Ovary (tissue), 9 donors: ENCODE data around the gene TEX12. TPM values are rescaled to one million over a fixed set of nuclear protein-coding genes. Genes with fewer than 3 reads are reported as not detected.
"Not testable (repeated sequence)": the region's sequence is repeated elsewhere in the genome, so short reads cannot be mapped to it uniquely, and the experiment has no call there.

Source experiments
- DNase-seq, 5 donors: peaks; one replicate each; pipeline ENCODE4 v3.0.0-alpha.2; 2019 to 2020
- H3K27ac ChIP-seq, 2 donors: fragments of 200-600 bp; one replicate each; pipeline versions ENCODE4 v1.5.1 to v1.8.0; 2019 to 2022
- H3K27me3 ChIP-seq: fragments of 200-600 bp; one replicate; pipeline ENCODE4 v1.8.0; 2022
- H3K36me3 ChIP-seq: fragments of 200-600 bp; sonication (generic); one replicate; pipeline ENCODE4 v1.5.1; 2019
- H3K4me1 ChIP-seq: one replicate; pipeline ENCODE4 v1.8.1; 2013; ENCODE audit warnings: mild to moderate bottlenecking, moderate library complexity; ENCODE audit not compliant: insufficient read depth
- H3K4me3 ChIP-seq: fragments of 200-600 bp; sonication (generic); one replicate; pipeline ENCODE4 v1.5.1; 2017
- H3K9me3 ChIP-seq, 2 donors: fragments of 200-600 bp in 1 of 2; sonication (generic) in 1 of 2; one replicate each; pipeline versions ENCODE4 v1.5.1 to v1.8.1; 2013 to 2019; ENCODE audit warnings: mild to moderate bottlenecking in 1 of 2, moderate library complexity in 1 of 2
- EP300 ChIP-seq: sonication (generic); formaldehyde crosslinking; IDR thresholded peaks from one replicate; pipeline ENCODE4 v1.6.1; 2017; ENCODE audit warnings: antibody characterized with exemption
- POLR2A ChIP-seq: fragments of 450-650 bp; IDR thresholded peaks from one replicate; pipeline ENCODE4 v1.6.1; 2017; ENCODE audit warnings: antibody characterized with exemption, mild to moderate bottlenecking, moderate library complexity
- WGBS, 3 donors: extraction: QIAGEN DNeasy Blood & Tissue Kit in 1 of 3; methylation state at CpG; one replicate each; pipeline versions ENCODE4 v1.1.5 to v1.1.7; 2013 to 2017; 5-methylcytosine and 5-hydroxymethylcytosine counted together
- intact Hi-C, 4 donors: fragments of 100-400 bp; cut with DNase I; formaldehyde crosslinking; loops; one replicate each; pipeline versions ENCODE4 v1.11.0 to v1.15.1; 2022 to 2023
- polyA plus RNA-seq, 2 donors: library from polyadenylated mRNA; stranded (reverse); fragments of 200-250 nt in 1 of 2; fragments of 350-450 nt in 1 of 2; fragmentation: Illumina TruSeq in 1 of 2; extraction: RNeasy Lipid Tissue Mini Kit (QIAGEN cat#74804) in 1 of 2; gene quantifications; one replicate each; pipeline ENCODE4 v1.2.3, GENCODE V29; 2013 to 2014
- total RNA-seq, 7 donors: library from RNA; depleted of rRNA in 2 of 7; stranded (reverse); fragments of >200 nt in 2 of 7; fragmentation: NEBNext Ultra II Directional in 3 of 7; extraction: Animal tissue kit (Norgen Biotek cat#: 25700) in 3 of 7; gene quantifications; one replicate each; pipeline versions ENCODE4 v1.1.0 to v1.2.4, GENCODE V29; 2016 to 2023
- TF ChIP-seq, protein P1 (sequence below), 3 donors: fragments of 450-650 bp in 2 of 3; fragments of 200-600 bp in 1 of 3; IDR thresholded peaks; one replicate each; pipeline versions ENCODE4 v1.5.1 to v1.8.0; 2016 to 2022; ENCODE audit warnings: antibody characterized with exemption in 3 of 3, mild to moderate bottlenecking in 1 of 3
- donor health status: DM: no; HTN: no; CAD: no; lungs with moderate emphysema.
- donor health status: DM: no; HTN: no; CAD: no.
- donor health status: Bipolar disorder and iron deficiency.
- donor health status: DM: yes; HTN: yes; CAD: no.
- donor health status: DM: no; HTN: no; CAD: no.
- donor health status: DM: yes; HTN: yes; CAD: no.

The TEX12 gene
- total and polyA plus RNA-seq, 9 donors: 0.11 to 1.3 (median 0.52) TPM; not detected in 1

DNA sequence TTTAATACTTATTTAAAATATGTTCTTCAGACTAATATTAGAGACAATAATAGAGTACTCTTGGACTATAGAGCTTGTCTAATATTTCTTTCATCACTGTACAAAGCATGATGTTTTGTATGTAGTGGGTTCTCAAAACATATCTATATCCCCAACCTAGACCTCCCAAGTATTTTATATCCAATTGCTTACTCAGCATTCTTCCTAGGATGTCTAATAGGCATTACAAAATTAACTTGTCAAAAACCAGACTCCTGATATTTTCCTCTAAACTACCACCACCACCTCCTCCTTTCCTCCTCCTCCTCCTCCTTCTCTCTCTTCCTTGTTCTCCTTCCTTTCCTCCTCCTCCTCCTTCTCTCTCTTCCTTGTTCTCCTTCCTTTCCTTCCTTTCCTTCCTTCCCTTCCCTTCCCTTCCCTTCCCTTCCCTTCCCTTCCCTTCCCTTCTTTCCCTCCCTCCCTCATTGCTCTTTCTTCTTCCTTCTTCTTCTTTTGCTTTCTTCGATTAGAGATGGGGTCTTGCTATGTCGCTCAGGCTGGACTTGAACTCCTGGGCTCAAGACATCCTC is 29.4 kb downstream of the TEX12 start:
- no peaks in the 10 kb centered on the region for H3K27me3 ChIP-seq
- TF ChIP-seq, protein P1, sequence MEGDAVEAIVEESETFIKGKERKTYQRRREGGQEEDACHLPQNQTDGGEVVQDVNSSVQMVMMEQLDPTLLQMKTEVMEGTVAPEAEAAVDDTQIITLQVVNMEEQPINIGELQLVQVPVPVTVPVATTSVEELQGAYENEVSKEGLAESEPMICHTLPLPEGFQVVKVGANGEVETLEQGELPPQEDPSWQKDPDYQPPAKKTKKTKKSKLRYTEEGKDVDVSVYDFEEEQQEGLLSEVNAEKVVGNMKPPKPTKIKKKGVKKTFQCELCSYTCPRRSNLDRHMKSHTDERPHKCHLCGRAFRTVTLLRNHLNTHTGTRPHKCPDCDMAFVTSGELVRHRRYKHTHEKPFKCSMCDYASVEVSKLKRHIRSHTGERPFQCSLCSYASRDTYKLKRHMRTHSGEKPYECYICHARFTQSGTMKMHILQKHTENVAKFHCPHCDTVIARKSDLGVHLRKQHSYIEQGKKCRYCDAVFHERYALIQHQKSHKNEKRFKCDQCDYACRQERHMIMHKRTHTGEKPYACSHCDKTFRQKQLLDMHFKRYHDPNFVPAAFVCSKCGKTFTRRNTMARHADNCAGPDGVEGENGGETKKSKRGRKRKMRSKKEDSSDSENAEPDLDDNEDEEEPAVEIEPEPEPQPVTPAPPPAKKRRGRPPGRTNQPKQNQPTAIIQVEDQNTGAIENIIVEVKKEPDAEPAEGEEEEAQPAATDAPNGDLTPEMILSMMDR (IDR thresholded peaks at IDR 0.05): no peak
- TF ChIP-seq EP300 (no peak), POLR2A (no peak)
- 92 to 99% (median 93%) methylated on average over 2 of the region's 2 CpGs for WGBS, 3 donors
- no peaks in the 10 kb centered on the region for H3K4me1 ChIP-seq
- H3K9me3 ChIP-seq: no peaks in the 10 kb centered on the region
- H3K36me3 ChIP-seq: no peaks in the 10 kb centered on the region
- intact Hi-C loops: no loop called here
- DNase-seq: no peak
- no peak overlapping the region for H3K27ac ChIP-seq
- H3K4me3 ChIP-seq: no peak overlapping the region

- H3K36me3 ChIP-seq, H3K27me3 ChIP-seq, DNase-seq, intact Hi-C loops, H3K4me1 ChIP-seq, H3K27ac ChIP-seq, H3K4me3 ChIP-seq, H3K9me3 ChIP-seq: not testable (repeated sequence)
- 82 to 85% (median 84%) methylated on average over 4 of the region's 4 CpGs for WGBS, 3 donors
Measured at GRCh38 chr11:112199101-112199500, 31.9 kb downstream of the TEX12 start.

DNA sequence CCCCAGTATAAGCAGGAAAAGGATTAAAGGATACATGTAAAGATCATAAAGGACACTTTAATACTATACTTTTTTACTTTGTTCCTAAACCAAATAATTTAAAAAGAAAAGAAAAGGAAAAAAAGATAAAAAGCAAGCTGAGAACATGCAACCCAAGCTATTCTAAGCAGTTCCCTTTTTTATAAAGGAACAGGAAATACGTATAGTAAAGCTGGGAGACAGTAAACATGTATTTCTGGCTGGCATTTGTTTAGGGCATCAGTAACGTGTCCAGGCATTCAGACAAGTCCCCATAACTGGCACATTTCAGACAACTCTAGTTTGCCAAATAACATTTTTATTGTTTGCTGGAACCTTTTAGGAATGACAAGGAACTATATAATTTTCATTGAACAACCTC is 33.1 kb downstream of the TEX12 start:
- H3K9me3 ChIP-seq: no peaks in the 10 kb centered on the region
- no peaks in the 10 kb centered on the region for H3K27me3 ChIP-seq
- TF ChIP-seq, protein P1 (IDR thresholded peaks at IDR 0.05): no peak
- TF ChIP-seq EP300 (no peak), POLR2A (no peak)
- no peak overlapping the region for H3K4me3 ChIP-seq
- H3K27ac ChIP-seq: no peak overlapping the region
- 41 to 46% (median 41%) methylated on average over 2 of the region's 2 CpGs for WGBS, 3 donors
- DNase-seq: no peak
- intact Hi-C loops: no loop called here
- H3K4me1 ChIP-seq: no peaks in the 10 kb centered on the region
- no peaks in the 10 kb centered on the region for H3K36me3 ChIP-seq

DNA sequence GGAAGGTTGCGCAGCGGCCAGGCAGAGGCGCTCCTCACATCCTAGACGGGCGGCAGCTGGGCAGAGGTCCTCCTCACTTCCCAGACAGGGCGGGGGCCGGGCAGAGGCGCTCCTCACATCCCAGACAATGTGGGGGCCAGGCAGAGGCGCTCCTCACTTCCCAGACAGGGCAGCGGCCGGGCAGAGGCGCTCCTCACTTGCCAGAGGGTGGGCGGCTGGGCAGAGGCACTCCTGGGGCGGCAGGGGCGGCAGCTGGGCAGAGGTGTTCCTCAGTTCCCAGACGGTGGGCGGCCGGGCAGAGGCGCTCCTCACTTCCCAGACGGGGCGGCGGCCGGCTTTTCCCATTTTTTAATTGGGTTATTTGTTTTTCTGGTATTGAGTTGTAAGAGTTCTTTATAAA is 38.9 kb downstream of the TEX12 start:
- Histone ChIP-seq H3K27me3 (no peaks in the 10 kb centered on the region), H3K27ac (no peak overlapping the region), H3K4me1 (no peaks in the 10 kb centered on the region), H3K4me3 (no peak overlapping the region), H3K36me3 (no peaks in the 10 kb centered on the region), H3K9me3 (no peaks in the 10 kb centered on the region)
- WGBS, 3 donors: 93 to 96% (median 94%) methylated on average over 23 of the region's 23 CpGs
- TF ChIP-seq POLR2A (no peak), EP300 (no peak)
- TF ChIP-seq, protein P1 (IDR thresholded peaks at IDR 0.05): no peak
- intact Hi-C loops: no loop called here
- no peak for DNase-seq

DNA sequence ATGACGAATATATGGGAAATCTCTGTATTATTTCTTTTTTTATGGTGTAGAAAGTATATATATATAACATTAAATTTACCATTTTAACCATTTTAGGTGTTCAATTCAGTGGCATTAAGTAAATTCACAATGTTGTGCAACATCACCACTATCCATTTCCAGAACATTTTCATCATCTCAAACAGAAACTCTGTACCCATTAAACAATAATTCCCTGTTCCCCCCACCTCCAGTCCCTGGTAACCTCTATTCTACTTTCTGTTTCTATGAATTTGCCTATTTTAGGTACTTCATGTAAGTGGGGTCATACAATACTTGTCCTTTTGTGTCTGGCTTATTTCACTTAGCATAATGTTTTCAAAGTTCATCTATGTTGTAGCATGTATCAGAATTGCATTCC is 43.7 kb downstream of the TEX12 start:
- Histone ChIP-seq H3K27me3 (no peaks in the 10 kb centered on the region), H3K36me3 (no peaks in the 10 kb centered on the region), H3K9me3 (no peaks in the 10 kb centered on the region), H3K4me1 (no peaks in the 10 kb centered on the region), H3K27ac (no peak overlapping the region), H3K4me3 (no peak overlapping the region)
- TF ChIP-seq EP300: no peak
- TF ChIP-seq, protein P1 (IDR thresholded peaks at IDR 0.05): no peak
- TF ChIP-seq POLR2A: no peak
- intact Hi-C loops: loop anchor here in 1 of 4 donors (10.0 kb wide), 1 partner anchor 1084 kb away; no protein-coding TSS in a partner anchor
- 84 to 96% (median 94%) methylated on average over 1 of the region's 1 CpG for WGBS, 3 donors
- DNase-seq: no peak
